Activated CD4-positive, alpha-beta memory T cell treated with anti-CD3 and anti-CD28 coated beads for 36 hours (primary cell): Measurements from ENCODE around the gene CYP27C1. TPM values are rescaled to one million over a fixed set of nuclear protein-coding genes. Genes with fewer than 3 reads are reported as not detected.

ENCODE experiments used
- CTCF ChIA-PET: fragments of 350-600 bp; sonication (Branson Sonifier 250); formaldehyde crosslinking; loops from one replicate; lab custom pipeline; 2021; ENCODE audit warnings: antibody characterized with exemption, inconsistent platforms; lab: Charles Lee
- POLR2A ChIA-PET: fragments of 350-600 bp; sonication (Branson Sonifier 250); formaldehyde crosslinking; loops from one replicate; lab custom pipeline; 2021; ENCODE audit warnings: antibody characterized with exemption; lab: Charles Lee
- DNase-seq: peaks from one replicate; pipeline ENCODE4 v3.0.0-alpha.2; 2020
- H3K27ac Mint-ChIP-seq: one replicate; pipeline ENCODE4 v1.8.0; 2021; ENCODE audit warnings: mixed read lengths
- H3K27me3 Mint-ChIP-seq: one replicate; pipeline ENCODE4 v1.8.0; 2021; ENCODE audit warnings: mixed read lengths
- H3K36me3 Mint-ChIP-seq: one replicate; pipeline ENCODE4 v1.8.0; 2021; ENCODE audit warnings: mixed read lengths
- H3K4me1 Mint-ChIP-seq: one replicate; pipeline ENCODE4 v1.8.0; 2021; ENCODE audit warnings: low read depth, mixed read lengths
- H3K4me3 Mint-ChIP-seq: one replicate; pipeline ENCODE4 v1.8.0; 2021; ENCODE audit warnings: mild to moderate bottlenecking, mixed read lengths
- H3K9me3 Mint-ChIP-seq: one replicate; pipeline ENCODE4 v1.8.0; 2021; ENCODE audit warnings: mixed read lengths
- intact Hi-C: fragments of 100-400 bp; cut with micrococcal nuclease; formaldehyde crosslinking; loops from one replicate; pipeline ENCODE4 v1.15.1; 2023
- total RNA-seq, 2 experiments: library from RNA; stranded (reverse); gene quantifications; one replicate each; pipeline ENCODE4 v1.2.3, GENCODE V29; 2021

The CYP27C1 gene
- total RNA-seq, 2 experiments from 2014 or later, result not detected

GRCh38 chr2:127197475-127198385, 22.4 kb downstream of the CYP27C1 start:
- peak; percentile 81 for DNase-seq
- H3K27me3 Mint-ChIP-seq, result peaks cover 2% of the 10 kb centered on the region
- peaks cover 4% of the 10 kb centered on the region for H3K4me1 Mint-ChIP-seq
- POLR2A ChIA-PET, result no interaction called here
- intact Hi-C loops, result loop anchor here (1.0 to 5.0 kb wide), 4 partner anchors 75 to 452 kb away; partner anchors contain the start of gene ERCC3
- peak overlapping the region; percentile 60 for H3K4me3 Mint-ChIP-seq
- H3K36me3 Mint-ChIP-seq, result no peaks in the 10 kb centered on the region
- no peaks in the 10 kb centered on the region for H3K9me3 Mint-ChIP-seq
- H3K27ac Mint-ChIP-seq, result no peak overlapping the region
- CTCF ChIA-PET, result interaction anchor here (0.6 to 1.7 kb wide), 30 partner anchors 11 to 452 kb away, joined by 3 to 30 read pairs (median 4); partner anchors contain the start of gene ERCC3

GRCh38 chr2:127196998-127197397, 23.1 kb downstream of the CYP27C1 start:
- POLR2A ChIA-PET, result no interaction called here
- no peak overlapping the region for H3K4me3 Mint-ChIP-seq
- no peak for DNase-seq

GRCh38 chr2:127196549-127196948, 23.6 kb downstream of the CYP27C1 start:
- CTCF ChIA-PET, result interaction anchor here (0.6 to 1.7 kb wide), 22 partner anchors 10 to 454 kb away, joined by 3 to 30 read pairs (median 4); partner anchors contain the start of gene ERCC3
- DNase-seq, result no peak
- intact Hi-C loops, result loop anchor here (5.0 kb wide), 1 partner anchor 76 kb away; no protein-coding TSS in a partner anchor
- H3K4me3 Mint-ChIP-seq, result no peak overlapping the region
- peaks cover 2% of the 10 kb centered on the region for H3K27me3 Mint-ChIP-seq
- H3K36me3 Mint-ChIP-seq, result no peaks in the 10 kb centered on the region
- no peak overlapping the region for H3K27ac Mint-ChIP-seq
- H3K9me3 Mint-ChIP-seq, result no peaks in the 10 kb centered on the region
- peaks cover 4% of the 10 kb centered on the region for H3K4me1 Mint-ChIP-seq
- POLR2A ChIA-PET, result no interaction called here

More at GRCh38 chr2:127196998-127197397, 23.1 kb downstream of the CYP27C1 start:
- Mint-ChIP-seq H3K4me1 (peaks cover 4% of the 10 kb centered on the region), H3K27me3 (peaks cover 2% of the 10 kb centered on the region), H3K27ac (no peak overlapping the region), H3K9me3 (no peaks in the 10 kb centered on the region), H3K36me3 (no peaks in the 10 kb centered on the region)
- CTCF ChIA-PET, result interaction anchor here (0.6 to 1.7 kb wide), 32 partner anchors 11 to 453 kb away, joined by 3 to 30 read pairs (median 4); partner anchors contain the start of gene ERCC3
- intact Hi-C loops, result loop anchor here (1.0 to 5.0 kb wide), 4 partner anchors 75 to 452 kb away; partner anchors contain the start of gene ERCC3

DNA sequence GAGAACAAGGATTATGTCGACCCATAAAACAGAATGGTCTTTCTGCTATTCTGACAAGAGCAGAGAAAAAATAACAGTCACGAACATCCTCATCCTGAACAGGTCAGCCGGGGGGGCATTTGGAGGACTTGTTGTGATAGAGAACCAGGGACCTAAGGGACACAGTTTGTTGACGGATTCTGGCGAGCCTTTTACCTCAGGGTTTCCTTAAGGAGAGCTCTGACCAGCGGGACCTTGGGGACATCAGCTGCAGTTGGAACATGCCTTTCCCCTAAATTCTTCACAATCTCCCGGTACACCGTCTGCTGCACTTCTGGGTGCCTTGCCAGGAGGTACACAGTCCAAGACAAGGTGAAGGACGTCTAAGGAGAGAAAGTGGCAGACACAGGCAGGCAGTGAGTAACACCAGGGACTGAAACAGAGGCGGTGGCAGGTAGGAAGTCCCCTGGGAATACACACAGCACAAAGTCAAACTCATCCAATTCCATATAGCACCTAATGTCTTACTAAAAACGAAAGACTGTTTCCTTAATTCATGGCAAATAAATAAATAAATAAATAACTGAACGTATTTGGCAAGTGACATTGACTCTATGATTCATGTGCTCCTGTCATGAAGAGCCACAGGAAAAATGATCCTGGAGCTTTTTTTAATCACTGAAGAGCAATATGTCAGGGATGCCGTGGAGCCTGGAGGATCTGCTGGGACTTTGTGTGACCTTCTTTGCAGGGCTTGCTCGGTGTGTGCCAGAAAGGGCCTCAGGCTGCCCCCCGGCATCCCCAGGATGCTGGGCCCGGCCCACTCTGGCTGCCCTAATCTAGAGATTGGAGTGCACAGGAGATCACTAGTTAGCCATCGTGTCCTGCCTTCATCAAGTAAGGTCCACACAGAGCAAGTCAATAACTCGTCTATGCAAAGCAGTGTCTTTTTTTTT, 24.7 kb downstream of the CYP27C1 start:
- CTCF ChIA-PET, result no interaction called here
- H3K27me3 Mint-ChIP-seq, result peaks cover 2% of the 10 kb centered on the region
- DNase-seq, result no peak
- no peaks in the 10 kb centered on the region for H3K36me3 Mint-ChIP-seq
- H3K27ac Mint-ChIP-seq, result no peak overlapping the region
- intact Hi-C loops, result loop anchor here (5.0 kb wide), 1 partner anchor 77 kb away; no protein-coding TSS in a partner anchor
- H3K4me1 Mint-ChIP-seq, result peaks cover 4% of the 10 kb centered on the region
- POLR2A ChIA-PET, result no interaction called here
- H3K4me3 Mint-ChIP-seq, result no peak overlapping the region
- H3K9me3 Mint-ChIP-seq, result no peaks in the 10 kb centered on the region

DNA sequence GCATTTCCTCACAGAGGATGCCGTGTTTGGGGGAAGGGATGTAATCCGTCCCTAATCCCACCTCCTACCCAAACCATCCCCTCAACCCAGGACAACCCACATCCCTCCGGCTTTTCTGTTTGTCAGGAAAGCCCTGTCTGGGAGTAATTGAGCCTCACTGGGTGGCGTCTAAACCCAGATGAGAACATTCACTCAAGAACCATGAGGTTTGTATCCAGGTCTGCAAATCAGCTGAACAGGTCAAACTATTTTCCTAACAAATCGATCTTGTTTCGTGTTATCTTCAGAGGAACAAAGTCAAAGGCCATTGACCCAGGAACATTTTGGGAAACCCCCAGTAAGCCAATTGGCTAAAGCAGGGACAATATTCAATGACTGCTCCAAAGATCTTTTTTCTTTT, 25.7 kb downstream of the CYP27C1 start:
- H3K9me3 Mint-ChIP-seq, result peaks cover 6% of the 10 kb centered on the region
- H3K4me1 Mint-ChIP-seq, result peaks cover 4% of the 10 kb centered on the region
- H3K4me3 Mint-ChIP-seq, result no peak overlapping the region
- no peak overlapping the region for H3K27ac Mint-ChIP-seq
- intact Hi-C loops, result no loop called here
- no peak for DNase-seq
- ChIA-PET POLR2A (interaction anchor here (0.6 kb wide), 1 partner anchor 133 kb away, joined by 3 read pairs; no protein-coding TSS in a partner anchor), CTCF (no interaction called here)
- peaks cover 2% of the 10 kb centered on the region for H3K27me3 Mint-ChIP-seq
- H3K36me3 Mint-ChIP-seq, result no peaks in the 10 kb centered on the region

- ChIA-PET POLR2A (no interaction called here), CTCF (interaction anchor here (0.6 kb wide), 1 partner anchor 606 kb away, joined by 3 read pairs; no protein-coding TSS in a partner anchor)
- no peak for DNase-seq
- H3K4me1 Mint-ChIP-seq, result peaks cover 4% of the 10 kb centered on the region
- no peaks in the 10 kb centered on the region for H3K36me3 Mint-ChIP-seq
- intact Hi-C loops, result no loop called here
- no peak overlapping the region for H3K27ac Mint-ChIP-seq
- H3K9me3 Mint-ChIP-seq, result peaks cover 9% of the 10 kb centered on the region
- H3K27me3 Mint-ChIP-seq, result peaks cover 4% of the 10 kb centered on the region
- H3K4me3 Mint-ChIP-seq, result no peak overlapping the region
Measured at GRCh38 chr2:127193967-127194280, 26.2 kb downstream of the CYP27C1 start.

DNA sequence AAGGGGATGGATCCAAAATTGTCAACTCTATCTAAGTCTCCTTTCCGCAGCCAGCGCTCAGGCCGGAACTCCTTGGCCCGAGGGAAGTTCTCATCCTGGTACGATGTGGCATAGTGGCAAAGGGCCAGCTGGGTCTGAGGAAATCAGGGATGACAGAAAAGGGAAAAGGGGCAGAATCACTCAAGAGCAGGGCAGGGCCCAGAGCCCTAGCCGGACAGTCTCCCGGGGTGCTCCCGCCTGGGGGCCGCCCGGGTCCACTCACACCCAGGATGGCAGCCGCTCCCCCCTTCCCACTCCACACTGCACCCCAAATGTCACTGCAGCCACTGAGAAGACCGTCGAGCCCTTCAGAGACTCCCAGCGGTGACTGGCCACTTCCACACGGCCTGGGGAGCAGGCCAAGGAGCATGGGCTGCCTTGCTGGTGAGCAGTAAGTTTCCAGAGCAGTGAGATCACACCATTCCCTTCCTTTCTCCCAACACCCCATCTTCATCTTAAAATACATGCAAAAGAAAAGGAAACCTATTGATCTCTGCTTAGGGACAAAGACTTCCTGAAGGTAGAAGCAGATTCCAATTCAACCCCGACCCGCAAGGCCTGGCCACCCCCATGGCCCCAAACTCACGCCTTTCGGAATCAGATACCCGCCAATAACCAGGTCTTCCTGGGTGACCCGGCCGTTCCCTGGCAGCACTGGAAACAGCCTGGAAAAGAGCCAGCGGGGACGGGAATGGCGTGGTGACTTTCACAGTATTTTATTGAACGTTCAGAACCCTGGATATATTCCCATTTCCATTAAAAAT, 26.7 kb downstream of the CYP27C1 start:
- H3K4me1 Mint-ChIP-seq, result peaks cover 4% of the 10 kb centered on the region
- H3K9me3 Mint-ChIP-seq, result peaks cover 9% of the 10 kb centered on the region
- H3K4me3 Mint-ChIP-seq, result no peak overlapping the region
- H3K36me3 Mint-ChIP-seq, result no peaks in the 10 kb centered on the region
- ChIA-PET CTCF (interaction anchor here (0.6 kb wide), 1 partner anchor 606 kb away, joined by 3 read pairs; no protein-coding TSS in a partner anchor), POLR2A (no interaction called here)
- no peak for DNase-seq
- H3K27ac Mint-ChIP-seq, result no peak overlapping the region
- intact Hi-C loops, result no loop called here
- H3K27me3 Mint-ChIP-seq, result peaks cover 8% of the 10 kb centered on the region

DNA sequence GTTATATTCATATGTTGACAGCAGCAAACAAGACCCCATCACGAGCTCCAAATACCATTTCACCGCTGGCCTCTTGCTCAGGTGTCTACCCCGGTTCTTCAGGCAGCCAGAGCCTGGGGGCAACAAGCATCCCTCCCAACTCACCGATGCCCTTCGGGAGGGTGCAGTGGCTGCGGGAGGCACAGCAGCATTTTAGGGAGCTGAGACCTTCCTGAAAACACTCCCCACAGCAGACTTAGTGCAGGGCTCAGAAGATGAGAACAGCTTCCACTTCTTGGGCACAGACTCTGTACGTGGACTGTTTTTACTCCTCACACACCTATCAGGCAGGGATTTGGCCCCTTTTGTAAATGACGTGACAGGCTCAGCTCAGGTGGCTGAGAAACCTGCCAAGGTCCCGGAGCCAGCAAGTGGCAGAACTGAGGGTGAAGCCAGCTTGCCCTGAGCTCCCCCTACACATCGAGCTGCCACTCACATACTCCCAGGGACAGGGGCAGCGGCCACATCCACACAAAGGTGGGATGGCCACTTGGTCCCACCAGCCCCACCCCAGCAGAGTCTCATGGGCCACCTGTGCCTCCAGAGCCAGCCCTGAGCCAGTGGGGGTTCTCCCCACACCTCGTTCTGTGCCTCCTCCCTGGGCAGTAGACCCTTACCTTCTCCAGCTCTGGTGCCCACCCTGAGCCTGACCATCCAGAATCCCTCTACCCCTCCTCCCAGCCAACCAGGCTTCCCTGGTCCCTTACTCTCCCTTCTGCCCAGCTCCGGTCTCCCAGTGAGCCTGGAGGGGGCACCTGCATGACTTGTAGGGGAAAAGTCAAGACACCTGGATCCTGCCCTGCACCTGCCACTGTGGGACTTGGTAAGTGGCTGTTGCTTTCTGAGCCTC, 28.5 kb downstream of the CYP27C1 start:
- Mint-ChIP-seq H3K4me1 (no peaks in the 10 kb centered on the region), H3K27ac (no peak overlapping the region), H3K4me3 (no peak overlapping the region), H3K27me3 (peaks cover 19% of the 10 kb centered on the region), H3K36me3 (no peaks in the 10 kb centered on the region), H3K9me3 (peaks cover 9% of the 10 kb centered on the region)
- intact Hi-C loops, result no loop called here
- ChIA-PET CTCF (no interaction called here), POLR2A (no interaction called here)
- DNase-seq, result no peak

DNA sequence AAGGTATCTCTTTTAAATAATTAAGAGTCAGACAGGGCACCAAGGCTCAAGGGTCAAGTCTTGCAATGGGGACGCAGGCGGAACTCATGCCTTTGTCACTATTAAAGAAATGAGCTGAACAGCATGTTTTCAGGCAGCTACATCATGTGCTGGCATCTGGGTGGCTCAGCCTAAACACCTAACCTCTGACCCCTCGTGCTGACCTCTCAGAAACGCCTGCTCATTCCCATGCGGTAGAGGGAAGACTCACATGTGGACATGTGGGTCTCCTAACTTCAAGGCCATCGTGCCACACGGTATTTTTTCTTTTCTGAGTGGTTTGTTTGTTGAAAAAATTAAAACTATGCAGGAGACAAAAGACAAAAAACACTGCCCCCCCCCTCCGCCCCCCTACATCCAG, 31.3 kb downstream of the CYP27C1 start:
- DNase-seq, result no peak
- CTCF ChIA-PET, result no interaction called here
- Mint-ChIP-seq H3K36me3 (no peaks in the 10 kb centered on the region), H3K9me3 (peaks cover 9% of the 10 kb centered on the region), H3K27ac (no peak overlapping the region), H3K4me1 (peaks cover 6% of the 10 kb centered on the region), H3K27me3 (peaks cover 21% of the 10 kb centered on the region), H3K4me3 (no peak overlapping the region)
- POLR2A ChIA-PET, result no interaction called here
- intact Hi-C loops, result no loop called here

DNA sequence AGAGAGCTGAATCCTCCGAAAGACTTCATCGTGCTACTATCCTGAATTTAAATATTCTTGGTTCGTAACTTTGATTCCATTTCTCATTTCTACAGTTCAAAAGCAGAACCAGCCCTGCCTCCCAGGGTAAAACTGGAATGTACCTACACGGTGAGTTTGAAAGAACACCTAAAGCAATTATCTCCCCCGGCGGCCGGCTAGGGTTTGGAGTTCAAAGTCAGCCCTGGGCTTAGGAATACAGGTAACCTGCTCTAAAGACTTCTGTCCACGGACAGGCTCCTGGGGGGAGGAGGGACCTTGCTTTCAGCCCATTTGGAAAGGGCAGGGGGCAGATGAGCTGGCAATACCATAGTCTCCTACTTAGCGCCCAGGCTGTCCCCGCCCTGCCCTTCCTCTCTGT, 32.3 kb downstream of the CYP27C1 start:
- ChIA-PET CTCF (no interaction called here), POLR2A (no interaction called here)
- Mint-ChIP-seq H3K27ac (no peak overlapping the region), H3K4me1 (peaks cover 6% of the 10 kb centered on the region), H3K4me3 (no peak overlapping the region), H3K36me3 (no peaks in the 10 kb centered on the region), H3K27me3 (peaks cover 21% of the 10 kb centered on the region), H3K9me3 (peaks cover 9% of the 10 kb centered on the region)
- intact Hi-C loops, result no loop called here
- DNase-seq, result no peak
